Measurements from ENCODE around the gene PLPP4.

The PLPP4 gene

GRCh38 chr10:120580918-120581895 lies 124.2 kb downstream of the PLPP4 start:
- DNase-seq = no peak

- no peak for DNase-seq
These were observed 125.7 kb downstream of the PLPP4 start for GRCh38 chr10:120582753-120583152.

GRCh38 chr10:120583424-120584108 lies 126.5 kb downstream of the PLPP4 start:
- DNase-seq = no peak

- DNase-seq = no peak
These were observed 127.8 kb downstream of the PLPP4 start for GRCh38 chr10:120584786-120585185.

- no peak for DNase-seq
These were observed 129.4 kb downstream of the PLPP4 start for GRCh38 chr10:120586471-120586872.

GRCh38 chr10:120587061-120587460 lies 130.0 kb downstream of the PLPP4 start:
- DNase-seq = no peak

GRCh38 chr10:120588311-120588710 lies 131.3 kb downstream of the PLPP4 start:
- no peak for DNase-seq

- DNase-seq = no peak
These were observed 136.7 kb downstream of the PLPP4 start for GRCh38 chr10:120593693-120594092.

GRCh38 chr10:120597902-120598301 lies 140.9 kb downstream of the PLPP4 start:
- DNase-seq = no peak

GRCh38 chr10:120598386-120598785 lies 141.4 kb downstream of the PLPP4 start:
- no peak for DNase-seq

GRCh38 chr10:120599200-120599724 lies 142.2 kb downstream of the PLPP4 start:
- DNase-seq = no peak

GRCh38 chr10:120600871-120601649 lies 144.0 kb downstream of the PLPP4 start:
- DNase-seq = no peak

GRCh38 chr10:120601999-120602398 lies 145.0 kb downstream of the PLPP4 start:
- no peak for DNase-seq

GRCh38 chr10:120605410-120605809 lies 148.4 kb downstream of the PLPP4 start:
- no peak for DNase-seq

GRCh38 chr10:120606051-120606764 lies 149.2 kb downstream of the PLPP4 start:
- DNase-seq = no peak

- no peak for DNase-seq
These were observed 150.1 kb downstream of the PLPP4 start for GRCh38 chr10:120607016-120607709.

GRCh38 chr10:120607710-120608703 lies 151.0 kb downstream of the PLPP4 start:
- no peak for DNase-seq

- no peak for DNase-seq
These were observed 152.0 kb downstream of the PLPP4 start for GRCh38 chr10:120609006-120609405.

GRCh38 chr10:120610791-120611190 lies 153.8 kb downstream of the PLPP4 start:
- no peak for DNase-seq

GRCh38 chr10:120612756-120613155 lies 155.7 kb downstream of the PLPP4 start:
- no peak for DNase-seq

Data from stimulated activated CD8-positive, alpha-beta memory T cell treated with anti-CD3 and anti-CD28 coated beads, Interleukin-4, amount 100 ng/mL, for 48 hours (primary cell).